Astrocyte (in vitro differentiated cells and primary cell): ENCODE measurements around the gene CTDP1. TPM values are rescaled to one million over a fixed set of nuclear protein-coding genes. Genes with fewer than 3 reads are reported as not detected.
A peak's percentile ranks its signal among the peaks of the same experiment; 100 is the strongest.

Experiments
- DNase-seq: peaks from one replicate; pipeline ENCODE4 v3.0.0-alpha.2; 2010; ENCODE audit warnings: low read depth
- FAIRE-seq: peaks from 2 replicates; lab custom pipeline; 2011; peaks lifted over from hg19 to GRCh38; lab: Jason Lieb, UNC
- H2AFZ ChIP-seq: 2 replicates; pipeline ENCODE4 v1.6.0; 2012; ENCODE audit warnings: low read depth, low read length, inconsistent platforms
- H3K27ac ChIP-seq: 2 replicates; pipeline ENCODE4 v1.5.1; 2011; ENCODE audit warnings: low read depth, low read length, inconsistent platforms
- H3K27me3 ChIP-seq: 2 replicates; pipeline ENCODE4 v1.6.0; 2011; ENCODE audit warnings: low read length, inconsistent platforms; ENCODE audit not compliant: insufficient read depth
- H3K36me3 ChIP-seq: 2 replicates; pipeline ENCODE4 v1.5.1; 2011; ENCODE audit warnings: low read length, inconsistent platforms; ENCODE audit not compliant: insufficient read depth
- H3K4me1 ChIP-seq: 2 replicates; pipeline ENCODE4 v1.5.1; 2011; ENCODE audit warnings: low read length, inconsistent platforms; ENCODE audit not compliant: insufficient read depth
- H3K4me2 ChIP-seq: 2 replicates; pipeline ENCODE4 v1.6.0; 2012; ENCODE audit warnings: low read length, inconsistent platforms
- H3K4me3 ChIP-seq: 2 replicates; pipeline ENCODE4 v1.5.1; 2011; ENCODE audit warnings: low read depth, mild to moderate bottlenecking, low read length, inconsistent platforms; ENCODE audit not compliant: insufficient read depth
- H3K79me2 ChIP-seq: 2 replicates; pipeline ENCODE4 v1.6.0; 2012; ENCODE audit warnings: mild to moderate bottlenecking, low read length, inconsistent platforms; ENCODE audit not compliant: insufficient read depth
- H3K9ac ChIP-seq: 2 replicates; pipeline ENCODE4 v1.6.0; 2012; ENCODE audit warnings: mild to moderate bottlenecking, low read length, inconsistent platforms
- H3K9me3 ChIP-seq: 2 replicates; pipeline ENCODE4 v1.5.1; 2012; ENCODE audit warnings: low read depth, mild to moderate bottlenecking, low read length, inconsistent platforms; ENCODE audit not compliant: insufficient read depth
- H4K20me1 ChIP-seq: 2 replicates; pipeline ENCODE4 v1.6.0; 2012; ENCODE audit warnings: low read length, inconsistent platforms; ENCODE audit not compliant: insufficient read depth
- H3K27ac Mint-ChIP-seq: one replicate; pipeline ENCODE4 v1.8.0; 2021; ENCODE audit warnings: mild to moderate bottlenecking, mixed read lengths; ENCODE audit not compliant: unreplicated experiment
- H3K27me3 Mint-ChIP-seq: one replicate; pipeline ENCODE4 v1.8.0; 2021; ENCODE audit warnings: low read depth, mixed read lengths; ENCODE audit not compliant: unreplicated experiment
- H3K36me3 Mint-ChIP-seq: one replicate; pipeline ENCODE4 v1.8.0; 2021; ENCODE audit warnings: low read depth, mixed read lengths; ENCODE audit not compliant: unreplicated experiment
- H3K4me1 Mint-ChIP-seq: one replicate; pipeline ENCODE4 v1.8.0; 2021; ENCODE audit warnings: low read depth, mixed read lengths; ENCODE audit not compliant: unreplicated experiment
- H3K4me3 Mint-ChIP-seq: one replicate; pipeline ENCODE4 v1.8.0; 2021; ENCODE audit warnings: mild to moderate bottlenecking, moderate library complexity, mixed read lengths; ENCODE audit not compliant: unreplicated experiment
- H3K9me3 Mint-ChIP-seq: one replicate; pipeline ENCODE4 v1.8.0; 2021; ENCODE audit warnings: mild to moderate bottlenecking, mixed read lengths; ENCODE audit not compliant: unreplicated experiment
- EZH2 ChIP-seq: IDR thresholded peaks from 2 replicates; pipeline ENCODE4 v1.6.1; 2012; ENCODE audit warnings: mild to moderate bottlenecking, low read length, inconsistent platforms; ENCODE audit not compliant: insufficient read depth
- total RNA-seq: library from RNA; stranded (reverse); gene quantifications from 2 replicates; pipeline ENCODE4 v1.2.1, GENCODE V29; 2021
- TF ChIP-seq, protein P1 (sequence below): IDR thresholded peaks from 2 replicates; pipeline ENCODE4 v1.5.1; 2011; ENCODE audit warnings: low read depth, mild to moderate bottlenecking, inconsistent platforms, low read length, moderate library complexity; ENCODE audit not compliant: insufficient read depth

Gene CTDP1
- total RNA-seq, 1 donor from 2014 or later, result 31.7 TPM

- Histone ChIP-seq H2AFZ (no peak overlapping the region), H3K4me1 (peaks cover 9% of the 10 kb centered on the region), H3K36me3 (no peaks in the 10 kb centered on the region), H4K20me1 (peaks cover 9% of the 10 kb centered on the region), H3K27me3 (peaks cover 18% of the 10 kb centered on the region), H3K9ac (no peak overlapping the region), H3K9me3 (peaks cover 4% of the 10 kb centered on the region), H3K79me2 (no peaks in the 10 kb centered on the region), H3K4me2 (no peak overlapping the region), H3K4me3 (no peak overlapping the region), H3K27ac (no peak overlapping the region)
- DNase-seq, result no peak
- FAIRE-seq, result no peak
- H3K27ac Mint-ChIP-seq, result peak overlapping the region; percentile 79
- peaks cover 28% of the 10 kb centered on the region for H3K27me3 Mint-ChIP-seq
- TF ChIP-seq, protein P1, sequence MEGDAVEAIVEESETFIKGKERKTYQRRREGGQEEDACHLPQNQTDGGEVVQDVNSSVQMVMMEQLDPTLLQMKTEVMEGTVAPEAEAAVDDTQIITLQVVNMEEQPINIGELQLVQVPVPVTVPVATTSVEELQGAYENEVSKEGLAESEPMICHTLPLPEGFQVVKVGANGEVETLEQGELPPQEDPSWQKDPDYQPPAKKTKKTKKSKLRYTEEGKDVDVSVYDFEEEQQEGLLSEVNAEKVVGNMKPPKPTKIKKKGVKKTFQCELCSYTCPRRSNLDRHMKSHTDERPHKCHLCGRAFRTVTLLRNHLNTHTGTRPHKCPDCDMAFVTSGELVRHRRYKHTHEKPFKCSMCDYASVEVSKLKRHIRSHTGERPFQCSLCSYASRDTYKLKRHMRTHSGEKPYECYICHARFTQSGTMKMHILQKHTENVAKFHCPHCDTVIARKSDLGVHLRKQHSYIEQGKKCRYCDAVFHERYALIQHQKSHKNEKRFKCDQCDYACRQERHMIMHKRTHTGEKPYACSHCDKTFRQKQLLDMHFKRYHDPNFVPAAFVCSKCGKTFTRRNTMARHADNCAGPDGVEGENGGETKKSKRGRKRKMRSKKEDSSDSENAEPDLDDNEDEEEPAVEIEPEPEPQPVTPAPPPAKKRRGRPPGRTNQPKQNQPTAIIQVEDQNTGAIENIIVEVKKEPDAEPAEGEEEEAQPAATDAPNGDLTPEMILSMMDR, result no peak
- TF ChIP-seq EZH2, result no peak
- no peak overlapping the region for H3K4me3 Mint-ChIP-seq
- H3K4me1 Mint-ChIP-seq, result peaks cover 23% of the 10 kb centered on the region
- H3K36me3 Mint-ChIP-seq, result no peaks in the 10 kb centered on the region
- H3K9me3 Mint-ChIP-seq, result peaks cover 2% of the 10 kb centered on the region
Measured at GRCh38 chr18:79792988-79793355, 113.4 kb downstream of the CTDP1 start.

DNA sequence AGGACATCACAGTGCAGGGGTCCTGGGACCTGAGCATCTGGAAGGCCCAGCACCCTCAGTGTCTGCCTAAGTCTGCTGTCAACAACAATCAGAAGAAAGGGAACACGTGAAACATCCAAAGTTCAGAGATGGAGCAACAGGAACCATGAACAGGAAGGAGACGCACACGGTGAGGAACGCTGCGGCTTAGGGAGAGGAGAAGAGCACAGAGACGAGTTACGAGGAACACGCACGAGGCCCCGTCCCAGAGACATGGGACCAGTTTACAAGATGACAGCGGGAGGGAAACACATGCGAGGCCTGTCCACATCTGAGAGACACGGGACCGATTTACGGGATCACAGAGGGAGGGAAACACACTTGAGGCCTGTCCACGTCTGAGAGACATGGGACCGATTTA is 115.2 kb downstream of the CTDP1 start:
- H3K4me1 Mint-ChIP-seq, result peaks cover 23% of the 10 kb centered on the region
- H3K36me3 ChIP-seq, result no peaks in the 10 kb centered on the region
- H3K4me2 ChIP-seq, result no peak overlapping the region
- FAIRE-seq (no peak), DNase-seq (no peak)
- H2AFZ ChIP-seq, result no peak overlapping the region
- H3K4me1 ChIP-seq, result peaks cover 9% of the 10 kb centered on the region
- no peaks in the 10 kb centered on the region for H3K79me2 ChIP-seq
- no peaks in the 10 kb centered on the region for H3K9me3 Mint-ChIP-seq
- no peaks in the 10 kb centered on the region for H3K36me3 Mint-ChIP-seq
- H4K20me1 ChIP-seq, result peaks cover 9% of the 10 kb centered on the region
- H3K27me3 ChIP-seq, result peaks cover 26% of the 10 kb centered on the region
- H3K9ac ChIP-seq, result no peak overlapping the region
- no peak overlapping the region for H3K4me3 Mint-ChIP-seq
- H3K27ac Mint-ChIP-seq, result no peak overlapping the region
- H3K4me3 ChIP-seq, result no peak overlapping the region
- no peak overlapping the region for H3K27ac ChIP-seq
- H3K27me3 Mint-ChIP-seq, result peaks cover 32% of the 10 kb centered on the region
- TF ChIP-seq, protein P1, result no peak
- TF ChIP-seq EZH2, result no peak
- H3K9me3 ChIP-seq, result no peaks in the 10 kb centered on the region

DNA sequence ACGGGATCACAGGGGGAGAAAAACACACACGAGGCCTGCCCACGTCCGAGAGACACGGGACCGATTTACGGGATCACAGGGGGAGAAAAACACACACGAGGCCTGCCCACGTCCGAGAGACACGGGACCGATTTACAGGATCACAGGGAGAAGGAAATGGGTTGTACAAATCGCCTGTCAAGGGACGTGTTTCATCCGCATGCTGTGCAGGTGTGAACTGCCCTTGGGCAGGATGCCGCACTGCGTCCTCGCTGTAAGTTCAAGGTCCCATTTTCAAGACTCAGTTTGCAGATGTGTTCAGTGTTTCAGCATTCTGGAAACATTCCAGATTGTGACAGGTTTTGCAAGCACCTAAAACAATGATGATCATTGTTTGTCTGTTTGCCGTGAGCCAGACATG is 115.8 kb downstream of the CTDP1 start:
- DNase-seq (no peak), FAIRE-seq (no peak)
- H3K4me2 ChIP-seq, result no peak overlapping the region
- TF ChIP-seq, protein P1, result no peak
- no peak for TF ChIP-seq EZH2
- H3K4me3 ChIP-seq, result no peak overlapping the region
- H3K27me3 Mint-ChIP-seq, result peaks cover 38% of the 10 kb centered on the region
- no peaks in the 10 kb centered on the region for H3K9me3 Mint-ChIP-seq
- H3K4me1 ChIP-seq, result peaks cover 9% of the 10 kb centered on the region
- peaks cover 9% of the 10 kb centered on the region for H4K20me1 ChIP-seq
- H3K9ac ChIP-seq, result no peak overlapping the region
- no peaks in the 10 kb centered on the region for H3K36me3 ChIP-seq
- no peaks in the 10 kb centered on the region for H3K9me3 ChIP-seq
- no peak overlapping the region for H2AFZ ChIP-seq
- no peaks in the 10 kb centered on the region for H3K36me3 Mint-ChIP-seq
- H3K4me1 Mint-ChIP-seq, result peaks cover 23% of the 10 kb centered on the region
- H3K79me2 ChIP-seq, result no peaks in the 10 kb centered on the region
- H3K4me3 Mint-ChIP-seq, result no peak overlapping the region
- H3K27ac ChIP-seq, result no peak overlapping the region
- H3K27ac Mint-ChIP-seq, result no peak overlapping the region
- peaks cover 23% of the 10 kb centered on the region for H3K27me3 ChIP-seq
